ENCODE measurements around the gene ASAP3.

GRCh38 chr1:23384312-23385058, 99.5 kb downstream of the ASAP3 start:
- TF ChIP-seq JAZF1 (CRISPR knock-in tag; IDR thresholded peaks at IDR 0.05), result no peak
- TF ChIP-seq, protein P1, sequence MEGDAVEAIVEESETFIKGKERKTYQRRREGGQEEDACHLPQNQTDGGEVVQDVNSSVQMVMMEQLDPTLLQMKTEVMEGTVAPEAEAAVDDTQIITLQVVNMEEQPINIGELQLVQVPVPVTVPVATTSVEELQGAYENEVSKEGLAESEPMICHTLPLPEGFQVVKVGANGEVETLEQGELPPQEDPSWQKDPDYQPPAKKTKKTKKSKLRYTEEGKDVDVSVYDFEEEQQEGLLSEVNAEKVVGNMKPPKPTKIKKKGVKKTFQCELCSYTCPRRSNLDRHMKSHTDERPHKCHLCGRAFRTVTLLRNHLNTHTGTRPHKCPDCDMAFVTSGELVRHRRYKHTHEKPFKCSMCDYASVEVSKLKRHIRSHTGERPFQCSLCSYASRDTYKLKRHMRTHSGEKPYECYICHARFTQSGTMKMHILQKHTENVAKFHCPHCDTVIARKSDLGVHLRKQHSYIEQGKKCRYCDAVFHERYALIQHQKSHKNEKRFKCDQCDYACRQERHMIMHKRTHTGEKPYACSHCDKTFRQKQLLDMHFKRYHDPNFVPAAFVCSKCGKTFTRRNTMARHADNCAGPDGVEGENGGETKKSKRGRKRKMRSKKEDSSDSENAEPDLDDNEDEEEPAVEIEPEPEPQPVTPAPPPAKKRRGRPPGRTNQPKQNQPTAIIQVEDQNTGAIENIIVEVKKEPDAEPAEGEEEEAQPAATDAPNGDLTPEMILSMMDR (IDR thresholded peaks at IDR 0.05), result no peak
- no peak for TF ChIP-seq PRDM15 (CRISPR knock-in tag; IDR thresholded peaks at IDR 0.05)
- no peak for TF ChIP-seq CDX4 (CRISPR knock-in tag; IDR thresholded peaks at IDR 0.05; ENCODE audit: borderline replicate concordance)
- no peak for TF ChIP-seq ZNF232 (CRISPR knock-in tag; IDR thresholded peaks at IDR 0.05)
- TF ChIP-seq TCF7 (CRISPR knock-in tag; IDR thresholded peaks at IDR 0.05; ENCODE audit: low read depth), result no peak
- TF ChIP-seq ZBTB43 (CRISPR knock-in tag; IDR thresholded peaks at IDR 0.05), result no peak

Measured in WTC11 (cell line).